ENCODE measurements around the gene ASAP2. TPM values are rescaled to one million over a fixed set of nuclear protein-coding genes. Genes with fewer than 3 reads are reported as not detected.

Gene ASAP2
- polyA plus RNA-seq, 1 donor (not counting 4 experiments of a cell fraction or from before 2014, with no cell fraction given) = 54.2 TPM

- no peak overlapping the region for H3K27ac ChIP-seq (ENCODE audit: control insufficient read depth, insufficient read depth, low read length)
- no peaks in the 10 kb centered on the region for H4K20me1 ChIP-seq (ENCODE audit: control insufficient read depth, extremely low read depth, insufficient read depth, low read length)
- H3K27me3 ChIP-seq (ENCODE audit: control insufficient read depth, extremely low read depth, insufficient read depth, low read length) = no peaks in the 10 kb centered on the region
- dilution Hi-C loops (cut with MboI; ENCODE audit: extremely low pct_ligation_motif_present, low sequenced_read_pairs) = no loop called here
- TF ChIP-seq EZH2 (IDR thresholded peaks at IDR 0.05; ENCODE audit: low read length) (no peak), CTCF (optimal IDR thresholded peaks at IDR 0.05 in 1 of 3, IDR thresholded peaks at IDR 0.05 in 1 of 3, conservative IDR thresholded peaks at IDR 0.05 in 1 of 3; ENCODE audit: extremely low read depth in 1 of 3, insufficient read depth in 2 of 3, low read length in 3 of 3) (no peak)
- peaks cover 53 to 65% of the 10 kb centered on the region in 2 experiments for H3K36me3 ChIP-seq (ENCODE audit: control insufficient read depth in 2 of 2, extremely low read depth in 1 of 2, insufficient read depth in 2 of 2, low read length in 2 of 2)
- FAIRE-seq (no peak), DNase-seq (ENCODE audit: low read depth, low spot score) (no peak)
- H3K4me3 ChIP-seq (ENCODE audit: control insufficient read depth in 2 of 3, extremely low read depth in 1 of 3, insufficient read depth in 2 of 3, low read depth in 1 of 3, low read length in 3 of 3) = no peak overlapping the region
- no peak overlapping the region for H3K4me2 ChIP-seq (ENCODE audit: control insufficient read depth, extremely low read depth, insufficient read depth, low read depth, low read length)
- no peaks in the 10 kb centered on the region for H3K9me3 ChIP-seq (ENCODE audit: control insufficient read depth, low read depth, low read length)
- no peaks in the 10 kb centered on the region for H3K9me1 ChIP-seq (ENCODE audit: control insufficient read depth, extremely low read depth, insufficient read depth, low read length)
- no peak overlapping the region for H2AFZ ChIP-seq (ENCODE audit: control insufficient read depth, low read length)
- no peak overlapping the region for H3K9ac ChIP-seq (ENCODE audit: control insufficient read depth, extremely low read depth, insufficient read depth, low read length)
- no peaks in the 10 kb centered on the region for H3K4me1 ChIP-seq (ENCODE audit: control insufficient read depth, extremely low read depth, insufficient read depth, low read length)
- H3K79me2 ChIP-seq (ENCODE audit: control insufficient read depth, insufficient read depth, low read length) = no peaks in the 10 kb centered on the region
Observed at GRCh38 chr2:9355716-9356115, 149.1 kb downstream of the ASAP2 start.

GRCh38 chr2:9356261-9356660 is 149.6 kb downstream of the ASAP2 start:
- TF ChIP-seq CTCF (optimal IDR thresholded peaks at IDR 0.05 in 1 of 3, IDR thresholded peaks at IDR 0.05 in 1 of 3, conservative IDR thresholded peaks at IDR 0.05 in 1 of 3; ENCODE audit: extremely low read depth in 1 of 3, insufficient read depth in 2 of 3, low read length in 3 of 3) = no peak
- Histone ChIP-seq H3K4me1 (ENCODE audit: control insufficient read depth, extremely low read depth, insufficient read depth, low read length) (no peaks in the 10 kb centered on the region), H3K27ac (ENCODE audit: control insufficient read depth, insufficient read depth, low read length) (no peak overlapping the region), H3K4me2 (ENCODE audit: control insufficient read depth, extremely low read depth, insufficient read depth, low read depth, low read length) (no peak overlapping the region), H3K79me2 (ENCODE audit: control insufficient read depth, insufficient read depth, low read length) (no peaks in the 10 kb centered on the region), H3K36me3 (ENCODE audit: control insufficient read depth in 2 of 2, extremely low read depth in 1 of 2, insufficient read depth in 2 of 2, low read length in 2 of 2) (peaks cover 53 to 69% of the 10 kb centered on the region in 2 experiments), H4K20me1 (ENCODE audit: control insufficient read depth, extremely low read depth, insufficient read depth, low read length) (no peaks in the 10 kb centered on the region), H3K9me1 (ENCODE audit: control insufficient read depth, extremely low read depth, insufficient read depth, low read length) (no peaks in the 10 kb centered on the region), H3K27me3 (ENCODE audit: control insufficient read depth, extremely low read depth, insufficient read depth, low read length) (no peaks in the 10 kb centered on the region), H3K9me3 (ENCODE audit: control insufficient read depth, low read depth, low read length) (no peaks in the 10 kb centered on the region), H3K9ac (ENCODE audit: control insufficient read depth, extremely low read depth, insufficient read depth, low read length) (no peak overlapping the region), H2AFZ (ENCODE audit: control insufficient read depth, low read length) (no peak overlapping the region), H3K4me3 (ENCODE audit: control insufficient read depth in 2 of 3, extremely low read depth in 1 of 3, insufficient read depth in 2 of 3, low read depth in 1 of 3, low read length in 3 of 3) (no peak overlapping the region)
- no peak for FAIRE-seq
- DNase-seq (ENCODE audit: low read depth, low spot score) = no peak
- dilution Hi-C loops (cut with MboI; ENCODE audit: extremely low pct_ligation_motif_present, low sequenced_read_pairs) = no loop called here
